HPDE6-E6E7 (cell line): ENCODE results near the gene KLHDC8A.

Experiments used
- DNase-seq: peaks from one replicate; pipeline ENCODE4 v3.0.0; 2011; ENCODE audit warnings: missing footprints; ENCODE audit errors: extremely low spot score

KLHDC8A gene

DNA sequence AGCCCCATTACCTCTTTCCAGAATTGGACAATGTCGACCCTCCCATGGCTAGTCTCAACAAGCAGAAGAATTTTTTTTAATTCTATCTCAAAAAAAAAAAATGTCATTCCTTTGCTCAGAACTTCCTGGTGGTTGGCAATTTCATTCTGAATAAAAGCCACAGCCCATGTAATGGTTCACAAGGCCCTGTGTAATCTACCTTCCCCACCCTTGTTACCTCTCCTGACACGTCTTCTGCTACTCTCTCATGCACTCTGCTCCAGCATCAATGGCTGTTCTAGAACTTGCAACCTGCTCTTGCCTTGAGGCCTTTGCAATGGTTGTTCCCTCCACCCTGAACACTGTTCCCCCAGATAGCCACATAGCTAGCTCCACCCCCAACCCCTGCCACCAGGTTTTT lies 60.6 kb downstream of the KLHDC8A start:
- DNase-seq: no peak

DNA sequence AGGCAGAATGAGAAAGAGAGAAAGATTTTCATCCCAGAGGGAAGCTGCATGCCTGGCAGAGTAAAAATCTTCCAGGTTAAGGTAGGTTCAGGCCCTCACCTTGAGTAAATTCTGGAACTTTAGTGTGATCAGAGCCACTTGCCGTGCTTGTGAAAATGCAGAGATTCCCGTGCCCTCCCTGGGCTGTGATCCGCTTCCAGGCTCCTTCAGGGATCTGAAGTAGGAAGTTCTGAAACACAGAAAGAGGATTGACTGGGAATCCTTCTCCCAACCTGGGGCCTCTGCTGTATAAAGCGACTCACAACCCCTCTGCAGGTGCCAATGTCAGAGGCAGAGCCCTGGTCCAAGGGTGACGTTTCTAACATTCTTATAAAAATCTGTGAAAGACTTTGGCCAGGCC lies 61.8 kb downstream of the KLHDC8A start:
- no peak for DNase-seq

DNA sequence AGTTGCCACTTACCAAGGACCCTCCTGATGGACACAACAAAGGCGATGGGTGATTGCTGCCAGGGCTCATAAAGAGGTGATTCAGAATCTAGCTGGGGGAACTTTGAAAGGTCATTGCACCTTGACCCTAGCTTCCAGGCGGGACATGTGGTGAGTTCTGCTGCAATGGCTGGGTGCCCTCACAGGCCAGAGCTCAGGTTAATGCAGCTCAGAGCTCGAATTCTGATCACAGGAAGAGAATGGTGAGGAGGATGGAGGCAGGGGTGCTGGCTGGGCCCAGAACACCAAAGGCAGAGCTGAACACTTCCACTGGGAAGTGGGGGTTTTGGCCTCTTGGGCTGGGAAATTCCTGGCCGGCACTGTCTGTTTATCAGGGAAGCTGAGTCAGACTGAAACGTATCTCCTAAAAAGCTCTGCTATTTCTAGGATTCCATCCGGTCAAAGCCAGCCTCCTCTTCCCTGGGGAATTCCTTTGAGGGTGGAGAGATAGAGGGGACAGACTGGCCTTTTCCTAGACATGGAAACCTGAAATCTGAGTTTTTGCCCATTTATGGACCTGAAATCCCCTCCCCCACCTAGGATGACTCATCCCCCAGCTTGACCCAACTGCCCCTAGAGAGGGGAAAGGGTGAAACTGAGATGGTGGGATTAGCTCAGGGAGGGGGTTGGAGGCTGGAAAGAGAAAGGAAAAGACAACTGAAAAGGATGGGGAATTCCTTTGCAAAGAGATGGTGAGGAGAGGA lies 62.4 kb downstream of the KLHDC8A start:
- DNase-seq: no peak

DNA sequence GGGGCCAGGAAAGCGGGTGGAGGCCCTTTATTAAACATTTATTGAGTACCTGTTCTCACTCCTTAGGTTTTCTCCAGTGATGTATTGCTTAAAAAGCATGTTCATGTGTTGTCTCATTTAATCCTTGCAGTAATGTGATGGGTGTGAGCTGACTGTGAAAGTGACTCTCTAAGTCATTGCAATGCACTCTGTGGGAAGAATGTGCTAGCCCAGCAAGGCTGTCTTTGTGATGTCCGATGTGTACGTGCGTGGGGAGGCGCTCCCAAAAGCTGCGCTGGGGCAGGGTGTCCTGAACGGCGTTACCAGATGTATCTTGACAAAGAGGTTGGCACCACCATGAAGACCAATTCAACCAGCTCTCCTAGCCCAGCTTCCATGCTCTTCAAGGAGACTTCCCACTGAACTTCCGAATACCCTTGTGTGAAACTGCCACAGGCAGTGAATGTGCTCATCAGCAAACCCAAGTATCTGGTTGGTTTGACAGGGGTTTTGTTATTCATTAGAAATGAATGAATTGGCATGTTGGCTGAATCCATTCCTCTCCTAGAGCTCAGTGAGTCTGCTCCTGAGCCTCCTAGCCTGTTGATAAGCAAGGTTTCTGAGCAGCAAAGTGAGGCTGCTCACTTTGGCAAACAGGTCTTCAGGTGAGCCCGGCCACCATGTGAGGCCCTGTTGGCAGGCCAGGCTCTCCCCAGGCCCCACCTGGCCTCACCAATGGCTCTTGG lies 63.2 kb downstream of the KLHDC8A start:
- no peak for DNase-seq

DNA sequence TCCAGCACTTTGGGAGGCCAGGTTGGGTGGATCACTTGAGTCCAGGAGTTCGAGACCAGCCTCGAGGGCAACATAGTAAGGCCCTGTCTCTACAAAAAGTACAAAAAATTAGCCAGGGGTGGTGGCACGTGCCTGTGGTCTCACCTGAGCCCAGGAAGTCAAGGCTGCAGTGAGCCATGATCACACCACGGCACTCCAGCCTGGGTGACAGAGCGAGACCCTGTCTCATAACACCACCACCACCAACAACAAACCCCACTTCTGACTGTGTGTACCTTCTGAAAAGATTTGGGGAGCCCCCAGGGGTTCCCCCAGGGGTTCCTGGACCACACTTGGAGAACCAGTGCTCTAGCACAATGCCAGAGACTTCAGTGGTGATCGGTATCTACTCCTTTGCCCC lies 65.1 kb downstream of the KLHDC8A start:
- no peak for DNase-seq

DNA sequence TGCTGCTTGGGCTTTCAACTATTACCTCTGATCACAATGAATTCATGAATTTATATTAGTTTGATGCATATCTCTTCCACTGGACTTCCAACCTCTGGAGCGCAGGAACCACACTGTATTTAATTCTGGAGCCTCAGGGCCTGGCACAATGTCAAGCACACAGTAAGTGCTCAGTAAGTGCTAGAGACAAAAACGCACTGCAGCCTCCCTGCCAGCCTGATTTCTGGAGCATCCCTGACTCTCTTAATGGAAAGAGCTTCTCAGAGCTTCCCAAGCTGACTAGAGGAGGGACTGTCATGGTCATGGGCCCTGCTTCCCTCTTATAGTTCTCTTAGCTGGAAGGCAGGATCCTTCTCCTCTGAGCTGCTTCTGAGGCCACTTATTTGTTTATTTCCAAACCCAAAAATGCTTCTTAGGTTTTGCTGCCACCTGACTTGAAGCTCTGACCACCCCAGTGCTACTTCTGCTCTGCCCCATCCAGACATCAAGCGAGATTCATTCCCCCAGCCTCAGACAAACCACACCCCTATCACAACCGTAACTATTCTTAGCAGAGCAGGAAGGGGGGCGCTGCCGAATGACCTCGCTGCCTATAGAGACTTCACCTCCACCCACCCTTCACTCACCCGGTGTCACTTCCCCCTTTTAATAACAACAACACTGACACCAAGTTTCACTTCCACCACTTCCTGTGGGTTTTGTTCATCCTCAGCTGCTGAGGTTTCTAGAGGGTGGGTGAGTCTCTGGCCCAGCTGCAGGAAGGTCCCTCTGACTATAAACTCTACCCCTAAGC lies 68.8 kb downstream of the KLHDC8A start:
- no peak for DNase-seq

DNA sequence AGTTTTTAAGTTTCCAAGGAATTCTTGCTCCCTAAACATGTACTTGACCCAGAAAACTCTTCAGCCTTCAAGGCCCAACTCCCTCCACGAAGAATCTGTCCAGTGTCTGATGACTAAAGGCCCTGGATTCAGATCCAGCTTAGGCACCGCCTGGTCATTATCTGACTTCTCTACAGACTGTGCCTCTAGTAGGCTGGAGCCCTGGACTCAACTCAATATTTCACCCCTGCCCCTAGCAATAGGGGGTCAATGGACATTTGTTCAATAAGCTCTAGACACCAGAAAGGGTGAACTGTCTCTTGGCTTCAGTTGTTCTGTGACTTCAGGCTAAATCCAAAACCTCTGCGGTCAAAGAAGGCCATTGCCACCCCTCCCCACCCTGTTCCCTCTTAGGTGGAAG lies 69.6 kb downstream of the KLHDC8A start:
- no peak for DNase-seq

DNA sequence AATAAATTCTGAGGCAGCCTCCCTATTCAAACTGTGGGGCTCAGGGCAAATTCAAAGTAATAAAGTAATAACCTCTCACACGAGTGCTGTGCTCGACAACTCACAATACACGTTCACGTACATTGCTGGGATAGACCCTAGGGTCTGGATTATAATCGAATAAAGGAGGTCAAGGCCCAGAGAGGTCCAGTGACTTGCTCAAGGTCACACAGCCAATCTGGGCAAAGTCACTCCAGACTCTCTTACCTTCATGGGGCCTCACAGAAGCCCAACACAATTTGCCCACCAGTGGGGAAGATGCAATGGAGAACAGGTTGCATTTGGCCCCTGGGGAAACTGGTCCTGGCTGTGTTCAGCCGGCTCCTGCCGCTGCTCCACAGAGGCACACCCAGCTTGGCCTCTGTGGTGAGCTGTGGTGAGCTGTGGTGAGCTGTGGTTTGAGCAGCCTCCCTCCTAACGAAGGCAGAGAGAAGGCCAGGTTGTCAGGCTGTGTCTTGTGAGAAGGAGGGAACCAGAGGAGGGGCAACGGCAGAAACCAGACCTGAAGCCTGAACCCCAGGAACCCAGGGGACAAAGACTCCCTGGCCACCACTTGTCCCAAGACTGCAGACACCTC lies 70.3 kb downstream of the KLHDC8A start:
- DNase-seq: no peak
